HG02588 (cell line): ENCODE data around the gene ELAVL1.
"Not testable (repeated sequence)": the region's sequence is repeated elsewhere in the genome, so short reads cannot be mapped to it uniquely, and the experiment has no call there.

Experiments used
- ATAC-seq: cut with Tn5 transposase; IDR thresholded peaks from one replicate; pipeline ENCODE4 v1.9.1; 2021; ENCODE audit warnings: mild to moderate bottlenecking, moderate library complexity; ENCODE audit not compliant: unreplicated experiment

The ELAVL1 gene

DNA sequence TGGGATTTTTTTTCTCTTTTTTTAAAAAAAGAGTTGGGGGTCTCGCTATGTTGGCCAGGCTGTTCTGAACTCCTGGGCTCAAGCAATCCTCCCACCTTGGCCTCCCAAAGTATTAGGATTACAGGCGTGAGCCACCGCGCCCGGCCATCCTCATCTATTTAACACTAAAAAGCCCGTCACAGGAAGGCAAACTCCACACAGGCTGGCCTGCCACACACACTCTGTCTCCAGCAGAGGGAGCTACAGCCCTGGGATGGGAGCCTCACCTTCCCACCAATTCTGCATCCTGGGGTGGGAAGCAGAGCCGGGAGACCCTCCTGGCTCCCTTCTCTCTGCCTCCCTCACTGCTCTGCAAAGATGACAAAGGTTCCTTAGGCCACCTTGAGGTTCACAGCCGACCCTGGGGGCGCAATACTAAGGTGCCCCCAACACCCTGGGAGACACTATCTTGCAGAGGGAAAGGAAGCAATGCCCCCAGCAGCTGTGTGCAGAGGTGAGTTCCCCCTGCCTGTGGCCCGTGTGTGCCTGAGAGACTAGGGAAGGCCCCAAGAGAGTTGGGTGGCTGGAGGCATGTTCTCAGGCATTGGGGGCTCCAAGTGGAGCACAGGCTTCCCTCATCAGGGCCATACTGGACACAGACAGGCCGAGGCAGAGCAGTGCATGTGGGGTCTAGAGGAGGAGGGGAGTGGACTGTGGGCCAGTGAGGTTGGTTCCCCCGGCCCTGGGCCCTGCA, 34.6 kb downstream of the ELAVL1 start:
- ATAC-seq, result no peak

DNA sequence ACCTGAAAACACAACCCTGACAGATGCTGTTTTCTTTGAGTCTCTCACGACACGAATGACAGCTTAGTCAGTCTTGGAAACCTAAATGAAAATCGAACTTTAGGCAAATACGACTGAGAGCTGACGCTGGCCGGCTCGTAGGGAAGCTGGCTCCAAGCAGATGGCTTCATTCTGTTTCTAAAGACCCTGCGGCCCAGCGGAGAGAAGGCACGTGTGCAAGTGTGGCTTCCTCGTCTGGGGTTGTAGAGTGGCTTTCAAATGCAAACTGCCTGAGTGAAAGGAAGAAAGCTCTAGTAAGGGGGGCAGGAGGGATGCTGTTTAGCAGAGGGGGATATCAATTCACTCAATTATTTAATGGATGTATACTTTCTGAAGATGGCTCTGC, 35.9 kb downstream of the ELAVL1 start:
- no peak for ATAC-seq

DNA sequence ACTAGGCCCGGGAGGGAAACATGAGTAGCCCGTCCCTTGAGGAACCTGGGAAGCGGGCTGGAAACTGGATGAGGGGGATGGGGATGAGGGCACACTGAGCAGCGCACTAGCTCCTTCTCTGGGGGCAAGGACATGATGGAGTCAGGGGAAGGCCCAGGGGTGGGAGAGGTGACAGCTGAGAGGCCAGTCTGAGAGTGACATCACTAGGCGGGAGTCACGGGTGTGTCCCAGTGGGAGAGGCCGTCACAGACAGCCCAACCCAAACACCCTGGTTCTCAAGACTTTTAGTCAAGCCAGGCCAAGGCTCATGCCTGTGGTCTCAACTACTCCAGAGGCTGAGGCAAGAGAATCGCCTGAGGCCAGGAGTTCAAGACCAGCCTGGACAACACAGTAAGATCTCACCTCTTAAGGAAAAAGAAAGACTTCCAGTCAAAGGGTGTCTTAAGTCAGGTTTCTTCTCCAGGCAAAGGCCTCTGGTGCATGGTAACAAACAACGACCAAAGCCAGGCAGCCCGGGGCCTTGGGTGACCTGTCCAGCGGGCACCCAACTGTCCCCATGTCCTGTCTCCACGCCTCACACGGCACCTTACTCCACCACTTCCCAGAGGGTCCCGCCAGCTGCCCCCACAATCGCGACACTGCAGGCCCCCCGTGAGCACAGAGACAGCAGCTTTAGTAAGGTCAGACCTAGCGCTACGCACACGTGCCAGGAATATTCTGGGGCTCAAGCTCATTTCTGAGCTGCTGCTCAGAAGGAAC, 36.5 kb downstream of the ELAVL1 start:
- no peak for ATAC-seq

DNA sequence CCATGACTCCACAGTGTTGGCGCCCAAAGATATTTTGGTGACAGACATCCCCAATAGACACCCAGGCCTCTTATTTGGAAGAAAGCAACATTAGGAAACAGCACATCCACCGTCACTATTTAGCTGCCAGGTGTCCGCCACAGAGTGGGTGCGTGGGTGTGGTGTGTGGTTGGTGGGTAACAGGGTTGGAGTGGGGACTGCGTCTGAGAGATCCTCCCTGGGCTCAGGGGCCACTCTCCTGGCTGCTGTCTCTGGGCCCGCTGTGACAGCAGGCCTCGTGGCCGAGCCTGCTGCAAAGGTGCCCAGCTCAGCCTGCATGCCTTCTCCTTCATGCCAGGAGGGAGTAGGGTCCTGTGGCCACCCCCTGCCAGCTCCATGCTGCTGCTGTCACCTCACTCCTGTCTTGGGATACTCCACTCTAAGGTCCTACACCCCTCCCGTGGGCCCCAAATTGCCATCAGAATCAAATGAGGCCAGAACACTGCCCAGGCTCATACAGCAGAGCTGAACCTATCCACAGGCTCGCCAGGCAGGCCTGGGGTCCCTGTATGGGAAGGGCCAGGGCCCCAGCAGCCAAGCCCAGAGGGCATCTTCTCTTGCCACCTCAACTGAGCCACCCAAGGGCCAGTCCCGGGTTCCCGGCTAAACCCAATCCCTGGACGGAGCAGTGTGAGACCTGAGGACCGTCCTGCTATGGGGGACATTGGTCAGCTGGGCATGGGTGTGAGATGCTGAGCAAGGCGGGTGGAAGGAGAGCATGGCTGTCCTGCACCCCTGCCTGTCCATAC, 37.2 kb downstream of the ELAVL1 start:
- ATAC-seq, result no peak

DNA sequence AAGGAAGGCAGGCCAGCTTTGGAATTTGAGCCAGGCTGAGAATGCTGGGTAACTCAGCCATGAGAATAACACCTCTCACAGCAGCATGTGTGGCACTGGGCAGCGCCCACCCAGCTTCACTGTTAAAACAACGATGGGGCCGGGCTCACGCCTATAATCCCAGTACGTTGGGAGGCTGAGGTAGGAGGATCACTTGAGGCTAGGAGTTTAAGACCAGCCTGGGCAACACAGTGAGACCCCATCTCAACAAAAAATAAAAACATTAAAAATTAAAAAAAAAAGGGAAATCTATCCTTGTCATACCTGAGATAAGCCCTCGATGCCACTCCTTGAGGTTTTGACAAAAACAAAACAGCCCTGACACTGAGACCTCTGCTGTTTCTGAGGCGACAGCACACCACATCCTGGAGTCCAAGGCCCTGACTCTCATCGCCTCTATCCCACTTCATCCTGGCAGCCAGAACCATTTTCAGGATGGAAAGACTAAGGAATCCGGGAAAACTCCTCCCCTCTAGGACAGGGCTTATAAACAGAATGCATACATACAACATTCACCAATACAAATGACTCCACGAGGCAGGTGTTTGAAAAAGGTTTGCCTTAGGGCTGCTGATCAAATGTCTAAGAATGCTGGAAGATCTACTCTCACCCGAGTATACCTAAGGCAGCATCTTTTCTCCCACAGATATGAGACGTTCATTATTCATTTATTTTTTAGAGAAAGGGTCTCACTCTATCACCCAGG, 39.3 kb downstream of the ELAVL1 start:
- no peak for ATAC-seq

DNA sequence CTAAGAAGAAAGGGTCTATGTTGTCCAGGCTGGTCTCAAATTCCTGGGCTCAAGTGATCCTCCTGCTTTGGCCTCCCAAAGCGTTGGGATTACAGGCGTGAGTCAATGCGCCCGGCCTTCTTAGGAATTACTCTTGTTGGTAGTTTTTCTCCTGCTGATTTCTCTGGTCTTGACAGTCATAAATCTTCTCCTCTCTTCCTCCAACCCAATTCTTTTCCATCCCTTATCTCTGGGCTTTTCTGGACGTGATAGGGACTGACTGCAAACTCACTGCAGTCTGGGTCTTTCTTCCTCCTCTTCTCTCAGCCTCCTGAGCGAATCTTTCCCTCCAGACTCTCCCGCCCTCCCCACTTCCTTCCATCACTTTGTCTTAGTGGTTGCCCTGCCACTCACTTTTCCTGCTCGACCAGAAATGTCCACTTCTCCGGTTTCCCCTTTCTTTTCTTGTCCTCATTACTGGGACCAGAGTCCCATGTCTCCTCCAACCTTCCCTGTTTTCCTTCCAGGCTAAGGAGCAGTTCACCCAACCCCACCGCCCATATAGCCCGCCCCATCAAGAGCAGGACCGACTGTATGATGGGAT, 40.1 kb downstream of the ELAVL1 start:
- no peak for ATAC-seq

DNA sequence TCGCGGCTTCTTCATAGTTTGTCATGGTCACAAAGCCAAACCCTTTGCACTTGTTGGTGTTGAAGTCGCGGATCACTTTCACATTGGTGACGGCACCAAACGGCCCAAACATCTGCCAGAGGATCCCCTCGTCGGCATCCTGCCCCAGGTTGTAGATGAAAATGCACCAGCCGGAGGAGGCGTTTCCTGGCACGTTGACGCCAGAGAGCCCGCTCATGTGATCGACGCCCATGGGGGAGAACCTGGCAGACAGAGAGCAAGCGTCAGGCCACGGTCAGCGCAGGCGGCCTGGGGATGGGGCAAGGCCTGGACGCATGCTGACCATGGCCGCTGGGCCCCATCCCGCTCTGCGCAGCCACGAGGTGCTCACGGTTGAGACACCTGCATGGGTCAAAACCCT, 41.9 kb downstream of the ELAVL1 start:
- ATAC-seq, result no peak

DNA sequence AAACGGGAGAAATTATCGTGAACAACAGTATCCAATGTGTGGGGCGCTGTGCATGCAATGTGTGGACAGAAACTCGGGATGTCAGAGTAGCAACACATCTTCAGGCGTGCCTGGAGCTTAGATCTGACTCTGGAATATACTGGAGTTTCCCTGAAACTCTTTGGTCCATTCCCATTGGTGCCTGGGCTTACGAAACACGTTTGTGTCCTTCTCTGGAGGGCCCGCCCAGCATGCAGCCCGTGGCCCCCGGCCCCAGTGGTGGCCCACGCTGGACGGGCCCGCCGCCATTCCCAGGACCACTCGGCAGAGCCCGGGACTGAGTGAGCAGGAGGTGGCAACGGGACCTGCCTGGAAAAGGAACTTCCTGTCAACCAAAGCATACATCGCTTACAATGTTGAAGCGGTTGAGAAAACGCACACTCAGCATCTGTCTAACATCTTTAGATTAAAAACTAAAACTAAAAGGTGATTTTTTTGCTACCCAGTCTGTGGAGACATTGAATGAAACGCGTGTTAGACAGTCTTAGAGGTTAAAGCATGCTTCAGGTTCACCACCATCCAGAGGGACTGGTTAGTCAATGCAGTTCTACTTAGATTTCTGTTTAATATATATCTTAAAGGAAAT, 42.7 kb downstream of the ELAVL1 start:
- ATAC-seq, result no peak

DNA sequence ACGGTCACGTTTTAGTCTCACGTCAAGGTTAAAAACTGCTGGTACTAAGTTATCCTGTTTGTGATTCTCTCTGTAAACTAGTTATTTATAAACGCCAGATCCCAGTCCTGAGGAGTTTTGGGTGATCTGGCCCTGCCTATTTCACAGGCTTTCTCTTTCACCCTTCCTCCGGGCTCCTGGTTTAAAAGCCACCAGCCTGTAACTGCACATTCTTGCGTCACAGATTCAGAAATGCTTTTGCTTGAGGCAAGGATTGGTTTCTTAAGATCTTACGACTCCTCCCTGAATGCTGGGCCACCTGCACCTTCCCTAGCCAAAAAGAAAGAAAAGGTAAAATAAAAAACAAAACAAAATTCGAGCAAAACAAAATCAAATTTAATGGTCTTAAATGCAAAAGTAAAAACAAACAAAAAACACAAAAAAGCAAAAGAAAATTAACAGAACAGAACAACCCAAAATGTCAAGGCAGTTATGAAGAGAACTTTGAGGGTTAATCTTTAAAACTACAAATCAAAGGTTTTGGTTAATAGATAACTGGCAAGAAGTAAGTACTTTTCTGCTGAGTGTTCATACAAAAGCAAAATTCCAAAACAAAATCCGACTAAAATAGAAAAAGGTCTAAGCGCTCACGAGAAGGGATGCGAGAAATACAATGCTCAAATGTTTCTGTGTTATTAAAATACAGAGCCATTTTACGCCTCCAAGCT, 43.4 kb downstream of the ELAVL1 start:
- ATAC-seq, result no peak

DNA sequence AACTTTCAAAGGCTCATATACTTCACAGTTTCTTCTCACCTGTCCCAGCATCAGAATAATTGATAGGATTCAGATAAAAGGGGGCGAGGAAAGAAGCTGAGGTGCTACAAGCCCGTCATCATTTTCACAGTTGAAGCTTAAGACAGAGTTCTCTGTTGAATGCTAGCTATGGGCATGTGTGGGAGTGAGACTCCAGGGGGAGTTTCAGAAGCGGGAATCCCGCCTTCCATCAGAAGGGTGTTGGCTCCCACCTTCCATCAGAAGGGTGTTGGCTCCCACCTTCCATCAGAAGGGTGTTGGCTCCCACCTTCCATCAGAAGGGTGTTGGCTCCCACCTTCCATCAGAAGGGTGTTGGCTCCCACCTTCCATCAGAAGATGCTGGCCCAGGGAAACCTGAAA, 44.4 kb downstream of the ELAVL1 start:
- ATAC-seq, result not testable (repeated sequence)

DNA sequence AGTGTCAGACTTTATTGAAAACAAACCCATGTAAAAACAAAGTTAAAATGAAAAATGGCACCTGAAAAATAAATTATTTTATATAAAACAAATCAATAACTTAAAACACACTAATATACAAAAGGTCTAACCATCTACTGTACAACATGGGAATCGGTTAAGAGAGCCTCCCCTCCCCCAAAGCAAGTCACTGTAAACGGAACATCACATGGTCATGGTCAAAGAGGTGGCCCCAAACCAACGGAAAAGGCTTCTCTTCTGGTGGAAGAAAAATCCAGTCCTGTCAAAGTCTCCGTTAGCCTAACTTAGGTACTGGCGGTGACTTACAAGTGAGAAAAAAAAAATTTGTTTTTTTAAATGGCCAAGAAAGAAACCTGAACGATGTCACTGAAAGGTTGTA, 46.2 kb downstream of the ELAVL1 start:
- no peak for ATAC-seq

DNA sequence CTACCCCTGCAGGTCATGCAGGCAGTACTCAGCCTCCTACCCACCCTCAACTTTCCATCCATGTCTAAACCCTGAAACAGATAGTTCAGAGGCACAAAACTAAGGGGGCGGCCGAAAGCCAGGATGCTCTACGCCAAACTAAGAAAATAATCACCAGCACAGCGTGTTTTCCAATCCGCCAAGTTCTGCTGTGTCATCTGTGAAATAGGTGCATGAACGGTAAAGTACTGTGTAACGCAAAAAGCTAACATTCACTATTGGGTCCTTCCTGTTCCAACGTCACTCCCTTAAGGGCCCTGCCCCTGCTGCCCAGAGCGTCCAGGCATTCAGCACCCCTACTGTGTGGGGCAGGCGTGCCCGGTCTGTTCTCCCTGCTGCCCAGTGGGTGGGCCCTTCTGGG, 49.7 kb downstream of the ELAVL1 start:
- ATAC-seq, result no peak

DNA sequence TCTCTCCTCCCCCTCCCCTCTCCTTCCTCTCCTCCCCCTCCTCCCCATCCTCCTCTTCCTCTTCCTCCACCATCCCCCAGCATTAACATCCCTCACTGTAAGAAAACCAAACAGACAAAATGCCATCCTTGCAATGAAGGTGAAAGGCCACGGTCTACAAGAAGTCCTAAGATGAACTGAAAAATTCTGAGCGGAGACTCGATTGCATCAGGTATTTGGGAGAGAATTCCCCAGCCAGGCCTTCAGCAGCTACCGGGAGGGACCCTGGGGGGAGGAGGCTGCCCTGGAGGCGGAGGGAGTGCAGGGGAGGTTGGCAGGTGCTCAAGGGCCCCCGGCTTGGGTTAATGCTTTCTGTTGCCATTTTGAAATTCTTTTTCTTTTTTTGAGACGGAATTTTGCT, 51.9 kb downstream of the ELAVL1 start:
- ATAC-seq, result no peak

DNA sequence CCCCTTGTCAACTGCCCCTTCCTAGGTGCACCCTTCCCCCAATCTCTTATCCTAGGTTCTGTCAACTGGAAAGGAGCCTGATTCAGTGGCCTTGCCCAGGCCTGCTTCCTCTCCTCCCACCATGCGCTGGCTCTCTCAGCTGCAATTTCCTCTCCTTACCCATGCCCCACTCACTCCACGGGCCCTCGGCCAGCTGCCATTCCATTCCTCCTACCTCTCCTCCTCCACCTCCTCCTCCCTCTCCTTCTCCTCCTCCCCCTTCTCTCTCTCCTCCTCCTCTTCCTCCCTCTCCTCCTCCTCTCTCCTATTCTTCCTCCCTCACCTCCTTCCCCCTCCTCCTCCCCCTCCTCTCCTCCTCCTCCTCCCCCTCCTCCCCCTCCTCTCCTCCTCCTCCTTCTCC, 52.4 kb downstream of the ELAVL1 start:
- ATAC-seq, result no peak

DNA sequence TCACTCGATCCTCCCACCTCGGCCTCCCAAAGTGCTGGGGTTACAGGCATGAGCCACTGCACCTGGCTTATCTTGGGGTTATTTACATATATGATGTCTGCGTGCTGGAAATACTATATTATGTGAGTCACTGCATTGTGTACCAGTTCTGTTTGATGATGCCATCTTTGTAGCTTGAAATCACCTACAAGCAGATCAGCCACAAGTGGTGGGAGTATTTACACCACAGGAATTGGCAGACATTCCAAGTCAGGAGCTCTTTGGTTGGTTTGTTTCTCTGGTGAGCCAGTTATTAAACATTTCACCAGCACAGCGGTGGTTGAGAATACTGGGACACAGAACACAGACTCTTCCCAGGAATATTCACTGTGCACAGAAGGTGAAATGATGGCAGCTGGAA, 57.5 kb downstream of the ELAVL1 start:
- no peak for ATAC-seq

DNA sequence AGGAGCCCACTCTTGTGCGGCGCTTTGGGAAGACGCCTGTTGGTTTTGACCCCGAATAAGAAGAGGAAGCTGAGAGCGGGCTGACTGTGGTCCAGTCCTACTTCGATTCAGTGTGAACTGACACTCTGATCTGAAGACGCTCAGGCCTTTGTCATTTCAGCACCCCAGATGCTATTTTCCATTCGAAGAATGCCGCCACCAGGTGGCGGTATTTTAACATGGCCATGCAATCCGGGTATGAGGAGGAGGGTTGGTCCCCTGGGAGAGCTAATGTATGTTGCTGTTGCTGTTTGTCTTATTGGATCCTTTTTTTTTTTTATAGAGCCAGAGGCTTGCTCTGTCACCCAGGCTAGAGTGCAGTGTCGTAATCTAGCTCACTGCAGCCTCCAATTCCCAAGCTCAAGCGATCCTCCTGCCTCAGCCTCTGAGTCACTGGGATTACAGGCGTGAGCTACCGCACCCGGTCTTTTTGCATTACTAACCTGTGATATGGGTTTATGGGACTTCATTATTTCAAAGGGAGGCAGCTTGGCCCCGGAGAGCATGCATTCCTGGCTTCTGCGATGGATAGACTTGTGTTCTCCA, 61.2 kb downstream of the ELAVL1 start:
- ATAC-seq, result peak; percentile 17

DNA sequence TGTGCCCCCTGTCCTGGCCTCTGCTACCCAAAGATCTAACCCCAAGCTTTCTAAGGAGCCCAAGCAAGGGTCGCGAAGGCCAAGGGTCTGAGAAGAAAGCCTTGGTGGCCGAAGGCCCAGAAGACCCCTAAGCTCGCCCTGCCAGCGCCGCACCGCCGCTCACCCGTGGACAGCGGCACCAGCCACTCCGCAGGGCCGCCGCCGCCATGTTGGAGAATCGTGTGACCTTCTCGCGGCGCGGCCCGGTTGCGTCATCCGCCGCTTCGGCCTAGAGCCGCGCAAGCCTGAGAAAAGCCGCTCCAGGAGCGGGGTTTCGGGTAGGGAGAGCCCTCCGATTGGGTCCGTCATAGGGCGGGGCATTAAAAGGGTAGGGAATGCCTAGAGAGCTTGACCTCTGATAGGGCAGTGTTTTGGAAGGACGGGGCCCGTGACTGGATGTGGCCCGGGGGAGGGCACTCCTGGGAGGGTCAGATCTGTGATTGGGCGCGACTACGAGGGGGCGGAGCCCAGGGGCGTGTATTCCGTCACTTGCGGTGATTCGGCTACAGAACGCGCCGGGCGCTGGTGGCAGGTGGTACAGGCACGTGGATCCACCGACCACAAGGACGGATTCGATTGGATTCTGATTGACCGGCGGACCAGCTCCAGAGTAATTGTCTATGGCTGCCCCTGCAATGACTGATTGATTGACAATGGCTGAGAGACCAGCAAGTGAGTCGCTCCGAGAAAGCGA, 61.8 kb downstream of the ELAVL1 start, which contains the start of gene TIMM44:
TIMM44 (minus strand) TSS at position 223 of the 733 bp plus-strand sequence; CDS start at position 208, 15 bp downstream.
- ATAC-seq, result peak; percentile 91

DNA sequence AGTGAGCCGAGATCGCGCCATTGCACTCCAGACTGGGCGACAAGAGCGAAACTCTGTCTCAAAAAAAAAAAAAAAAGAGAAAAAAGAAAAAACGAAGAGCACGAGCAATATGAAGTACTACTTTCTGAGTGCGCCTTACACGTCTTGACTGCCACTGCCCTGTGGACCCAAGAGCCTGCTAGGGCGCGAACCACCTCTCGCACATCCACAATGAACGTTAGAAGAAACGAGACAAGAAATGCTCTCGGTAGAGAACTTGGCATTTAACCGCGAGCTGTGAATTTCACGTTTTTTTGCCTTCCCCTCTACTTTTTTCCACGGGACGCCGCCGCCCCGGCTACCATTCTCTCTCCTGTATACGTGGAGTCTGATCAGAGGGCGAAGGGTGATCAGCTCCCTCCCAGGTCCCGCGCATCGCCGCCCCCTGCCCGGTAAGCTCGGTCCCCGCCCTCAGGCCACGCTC, 62.4 kb downstream of the ELAVL1 start:
- no peak for ATAC-seq
